Measurements from ENCODE around the gene DNAH2.

The DNAH2 gene

DNA sequence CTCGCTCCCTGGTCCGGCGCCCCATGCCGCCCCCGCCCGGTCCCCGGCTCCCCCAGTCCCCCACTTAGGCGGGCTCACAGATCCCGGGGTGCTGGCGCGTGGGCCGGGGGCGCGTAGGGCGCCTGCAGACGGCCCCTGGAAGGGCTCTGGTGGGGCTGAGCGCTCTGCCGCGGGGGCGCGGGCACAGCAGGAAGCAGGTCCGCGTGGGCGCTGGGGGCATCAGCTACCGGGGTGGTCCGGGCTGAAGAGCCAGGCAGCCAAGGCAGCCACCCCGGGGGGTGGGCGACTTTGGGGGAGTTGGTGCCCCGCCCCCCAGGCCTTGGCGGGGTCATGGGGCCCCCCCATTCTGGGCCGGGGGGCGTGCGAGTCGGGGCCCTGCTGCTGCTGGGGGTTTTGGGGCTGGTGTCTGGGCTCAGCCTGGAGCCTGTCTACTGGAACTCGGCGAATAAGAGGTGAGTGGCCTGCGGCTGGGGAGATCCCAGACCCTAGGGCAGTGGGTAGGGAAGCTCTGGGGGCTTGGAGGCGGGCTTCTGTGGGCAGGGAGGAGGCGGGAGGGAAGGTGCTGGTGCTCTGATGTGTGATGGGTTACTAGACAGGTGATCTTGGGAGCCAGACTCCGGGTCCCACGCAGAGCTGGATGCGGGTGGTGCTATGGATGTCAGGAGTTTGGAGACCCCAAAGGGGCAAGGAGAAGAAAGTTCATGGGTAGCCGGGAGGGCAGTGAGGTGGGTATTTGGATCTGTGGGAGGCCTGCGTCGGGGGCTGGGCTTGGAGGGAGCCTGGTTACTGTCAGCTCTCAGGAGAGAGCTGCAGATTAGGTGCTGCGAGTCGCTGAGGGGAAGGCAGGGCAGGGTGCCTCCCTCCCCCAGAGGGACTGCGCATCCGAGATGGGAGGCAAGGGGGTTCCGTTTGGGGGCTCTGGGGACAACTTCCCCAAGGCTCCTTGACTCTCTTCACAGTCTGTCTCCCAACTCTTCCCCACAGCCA, 12.0 kb upstream of the DNAH2 start:
- Histone ChIP-seq H4K20me1 (ENCODE audit: insufficient read depth) (no peaks in the 10 kb centered on the region), H3K4me3 (IDR thresholded peaks at IDR 0.05; ENCODE audit: insufficient read depth, low read depth, low read length) (no peak overlapping the region), H3K79me2 (ENCODE audit: insufficient read depth, low read depth) (no peaks in the 10 kb centered on the region), H3K9ac (no peak overlapping the region), H3K4me2 (no peak overlapping the region), H3K27ac (no peak overlapping the region), H3K27me3 (ENCODE audit: insufficient read depth, low read depth) (no peaks in the 10 kb centered on the region), H3K4me1 (ENCODE audit: low read depth, poor library complexity, severe bottlenecking) (no peaks in the 10 kb centered on the region), H2AFZ (ENCODE audit: low read depth) (no peak overlapping the region), H3K36me3 (ENCODE audit: insufficient read depth) (no peaks in the 10 kb centered on the region)
- no peak for TF ChIP-seq CTCF (conservative IDR thresholded peaks at IDR 0.05; ENCODE audit: low read depth, low read length)

DNA sequence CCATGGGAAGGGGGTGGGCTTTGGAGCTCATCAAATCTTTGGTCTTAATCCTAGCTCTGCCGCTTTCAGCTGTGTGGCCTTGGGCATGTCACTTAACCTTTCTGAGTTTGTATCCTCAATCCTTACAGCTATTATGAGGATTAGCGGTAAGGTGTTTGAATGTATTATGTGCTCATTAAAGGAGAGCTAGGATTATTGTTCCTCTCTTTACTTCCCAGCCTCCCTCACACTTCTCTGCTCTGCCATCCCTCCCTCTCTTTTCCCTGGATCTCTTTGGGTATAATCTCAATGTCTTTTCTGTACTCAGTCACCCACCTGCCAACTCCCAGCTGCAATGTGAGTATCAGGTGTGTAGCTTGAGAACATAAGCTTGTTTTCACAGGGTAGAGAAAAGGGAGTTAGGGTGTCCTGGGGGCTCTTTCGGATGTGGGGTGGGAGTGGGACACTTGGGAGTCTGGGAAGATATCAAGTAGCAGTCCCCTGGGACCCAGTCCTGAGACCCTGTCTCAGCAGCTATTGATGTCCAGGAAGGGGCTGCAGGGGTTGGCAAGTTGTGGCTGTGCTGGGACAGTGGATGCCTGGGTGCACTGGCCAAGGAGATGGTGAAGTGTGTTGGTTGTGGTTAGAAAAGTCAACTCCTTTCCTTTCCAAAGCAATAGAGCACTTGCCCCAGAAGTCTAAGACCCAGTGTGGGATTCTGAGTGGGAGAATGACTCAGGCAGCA, 10.8 kb upstream of the DNAH2 start:
- Histone ChIP-seq H3K79me2 (ENCODE audit: insufficient read depth, low read depth) (no peaks in the 10 kb centered on the region), H3K27me3 (ENCODE audit: insufficient read depth, low read depth) (no peaks in the 10 kb centered on the region), H3K27ac (no peak overlapping the region), H3K4me3 (IDR thresholded peaks at IDR 0.05; ENCODE audit: insufficient read depth, low read depth, low read length) (no peak overlapping the region), H3K4me1 (ENCODE audit: low read depth, poor library complexity, severe bottlenecking) (no peaks in the 10 kb centered on the region), H2AFZ (ENCODE audit: low read depth) (no peak overlapping the region), H3K4me2 (no peak overlapping the region), H3K36me3 (ENCODE audit: insufficient read depth) (no peaks in the 10 kb centered on the region), H3K9ac (no peak overlapping the region), H4K20me1 (ENCODE audit: insufficient read depth) (no peaks in the 10 kb centered on the region)
- TF ChIP-seq CTCF (conservative IDR thresholded peaks at IDR 0.05; ENCODE audit: low read depth, low read length) = no peak

- Histone ChIP-seq H3K27ac (no peak overlapping the region), H2AFZ (ENCODE audit: low read depth) (no peak overlapping the region), H3K36me3 (ENCODE audit: insufficient read depth) (no peaks in the 10 kb centered on the region), H3K4me3 (IDR thresholded peaks at IDR 0.05; ENCODE audit: insufficient read depth, low read depth, low read length) (no peak overlapping the region), H4K20me1 (ENCODE audit: insufficient read depth) (no peaks in the 10 kb centered on the region), H3K79me2 (ENCODE audit: insufficient read depth, low read depth) (no peaks in the 10 kb centered on the region), H3K4me1 (ENCODE audit: low read depth, poor library complexity, severe bottlenecking) (no peaks in the 10 kb centered on the region), H3K27me3 (ENCODE audit: insufficient read depth, low read depth) (no peaks in the 10 kb centered on the region), H3K4me2 (no peak overlapping the region), H3K9ac (no peak overlapping the region)
- TF ChIP-seq CTCF (conservative IDR thresholded peaks at IDR 0.05; ENCODE audit: low read depth, low read length) = no peak
These were observed 10.1 kb upstream of the DNAH2 start for GRCh38 chr17:7707446-7707845.

DNA sequence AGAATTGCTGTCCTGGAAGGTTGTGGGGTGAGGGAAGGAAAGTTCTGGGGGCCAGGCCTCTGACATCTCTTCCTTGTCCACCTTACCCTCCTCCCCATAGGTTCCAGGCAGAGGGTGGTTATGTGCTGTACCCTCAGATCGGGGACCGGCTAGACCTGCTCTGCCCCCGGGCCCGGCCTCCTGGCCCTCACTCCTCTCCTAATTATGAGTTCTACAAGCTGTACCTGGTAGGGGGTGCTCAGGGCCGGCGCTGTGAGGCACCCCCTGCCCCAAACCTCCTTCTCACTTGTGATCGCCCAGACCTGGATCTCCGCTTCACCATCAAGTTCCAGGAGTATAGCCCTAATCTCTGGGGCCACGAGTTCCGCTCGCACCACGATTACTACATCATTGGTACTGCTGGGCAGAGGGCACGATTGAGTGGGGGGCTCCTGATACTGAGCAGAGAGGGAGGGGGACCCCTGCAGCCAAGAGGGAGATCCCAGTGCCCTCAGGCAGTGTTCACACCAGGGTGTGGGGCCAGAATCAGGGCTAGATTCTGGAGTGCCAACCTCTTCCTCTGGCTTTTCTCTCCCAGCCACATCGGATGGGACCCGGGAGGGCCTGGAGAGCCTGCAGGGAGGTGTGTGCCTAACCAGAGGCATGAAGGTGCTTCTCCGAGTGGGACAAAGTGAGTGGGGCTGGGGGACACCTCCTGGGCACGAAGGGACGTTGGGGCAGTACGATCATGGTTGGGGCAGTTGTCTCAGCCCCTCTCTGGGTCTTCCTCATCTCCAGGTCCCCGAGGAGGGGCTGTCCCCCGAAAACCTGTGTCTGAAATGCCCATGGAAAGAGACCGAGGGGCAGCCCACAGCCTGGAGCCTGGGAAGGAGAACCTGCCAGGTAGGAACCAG, 9.4 kb upstream of the DNAH2 start:
- H3K4me3 ChIP-seq (IDR thresholded peaks at IDR 0.05; ENCODE audit: insufficient read depth, low read depth, low read length) = no peak overlapping the region
- H3K27ac ChIP-seq = no peak overlapping the region
- no peaks in the 10 kb centered on the region for H3K27me3 ChIP-seq (ENCODE audit: insufficient read depth, low read depth)
- no peak overlapping the region for H3K4me2 ChIP-seq
- H2AFZ ChIP-seq (ENCODE audit: low read depth) = no peak overlapping the region
- no peaks in the 10 kb centered on the region for H3K36me3 ChIP-seq (ENCODE audit: insufficient read depth)
- H4K20me1 ChIP-seq (ENCODE audit: insufficient read depth) = no peaks in the 10 kb centered on the region
- no peak overlapping the region for H3K9ac ChIP-seq
- no peaks in the 10 kb centered on the region for H3K4me1 ChIP-seq (ENCODE audit: low read depth, poor library complexity, severe bottlenecking)
- no peak for TF ChIP-seq CTCF (conservative IDR thresholded peaks at IDR 0.05; ENCODE audit: low read depth, low read length)
- H3K79me2 ChIP-seq (ENCODE audit: insufficient read depth, low read depth) = no peaks in the 10 kb centered on the region
